Ovary (tissue), 3 donors: ENCODE data around the gene APCDD1.

Experiments used
- POLR2A ChIP-seq: fragments of 450-650 bp; IDR thresholded peaks from one replicate; pipeline ENCODE4 v1.6.1; 2017; ENCODE audit warnings: antibody characterized with exemption, mild to moderate bottlenecking, moderate library complexity
- TF ChIP-seq, protein P1 (sequence below), 3 donors: fragments of 450-650 bp in 2 of 3; fragments of 200-600 bp in 1 of 3; IDR thresholded peaks; one replicate each; pipeline versions ENCODE4 v1.5.1 to v1.8.0; 2016 to 2022; ENCODE audit warnings: antibody characterized with exemption in 3 of 3, mild to moderate bottlenecking in 1 of 3
- donor health status: DM: no; HTN: no; CAD: no.

DNA sequence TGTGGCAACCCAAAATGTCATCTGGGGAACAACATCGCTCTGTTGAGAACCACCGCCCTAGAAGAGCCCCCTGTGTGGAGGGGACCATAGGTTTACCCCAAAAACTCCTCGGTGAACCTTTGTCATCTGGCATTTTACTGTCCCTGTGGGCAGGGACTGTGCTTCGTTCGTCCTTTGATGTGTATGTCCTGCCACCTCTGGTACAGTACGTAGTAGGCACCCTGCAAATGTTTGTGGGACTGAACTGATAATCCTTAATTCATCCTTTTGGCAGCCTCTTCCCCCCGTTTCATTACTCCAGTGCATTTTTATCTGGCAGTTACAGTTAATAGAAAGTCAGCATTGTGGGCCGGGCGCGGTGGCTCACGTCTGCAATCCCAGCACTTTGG, 72.1 kb downstream of the APCDD1 start:
- no peak for TF ChIP-seq POLR2A
- TF ChIP-seq, protein P1, sequence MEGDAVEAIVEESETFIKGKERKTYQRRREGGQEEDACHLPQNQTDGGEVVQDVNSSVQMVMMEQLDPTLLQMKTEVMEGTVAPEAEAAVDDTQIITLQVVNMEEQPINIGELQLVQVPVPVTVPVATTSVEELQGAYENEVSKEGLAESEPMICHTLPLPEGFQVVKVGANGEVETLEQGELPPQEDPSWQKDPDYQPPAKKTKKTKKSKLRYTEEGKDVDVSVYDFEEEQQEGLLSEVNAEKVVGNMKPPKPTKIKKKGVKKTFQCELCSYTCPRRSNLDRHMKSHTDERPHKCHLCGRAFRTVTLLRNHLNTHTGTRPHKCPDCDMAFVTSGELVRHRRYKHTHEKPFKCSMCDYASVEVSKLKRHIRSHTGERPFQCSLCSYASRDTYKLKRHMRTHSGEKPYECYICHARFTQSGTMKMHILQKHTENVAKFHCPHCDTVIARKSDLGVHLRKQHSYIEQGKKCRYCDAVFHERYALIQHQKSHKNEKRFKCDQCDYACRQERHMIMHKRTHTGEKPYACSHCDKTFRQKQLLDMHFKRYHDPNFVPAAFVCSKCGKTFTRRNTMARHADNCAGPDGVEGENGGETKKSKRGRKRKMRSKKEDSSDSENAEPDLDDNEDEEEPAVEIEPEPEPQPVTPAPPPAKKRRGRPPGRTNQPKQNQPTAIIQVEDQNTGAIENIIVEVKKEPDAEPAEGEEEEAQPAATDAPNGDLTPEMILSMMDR (IDR thresholded peaks at IDR 0.05): no peak
